Neural progenitor cell (in vitro differentiated cells): ENCODE results near the gene PRRT4. TPM values are rescaled to one million over a fixed set of nuclear protein-coding genes. Genes with fewer than 3 reads are reported as not detected.

ENCODE experiments used
- DNase-seq: peaks from one replicate; pipeline ENCODE4 v3.0.0-alpha.2; 2016; ENCODE audit warnings: low spot score
- H2AFZ ChIP-seq: fragments of 200-600 bp; sonication (generic); replicated peaks from 2 replicates; pipeline ENCODE4 v1.6.1; 2016; ENCODE audit warnings: antibody characterized with exemption
- H3F3A ChIP-seq: fragments of 200-600 bp; sonication (generic); 2 replicates; pipeline ENCODE4 v1.6.1; 2016; ENCODE audit warnings: antibody characterized with exemption, low read depth
- H3K27ac ChIP-seq: fragments of 200-600 bp; sonication (generic); 2 replicates; pipeline ENCODE4 v1.5.1; 2016; ENCODE audit warnings: mild to moderate bottlenecking
- H3K27me3 ChIP-seq: fragments of 200-600 bp; sonication (generic); 2 replicates; pipeline ENCODE4 v1.6.1; 2016; ENCODE audit warnings: mild to moderate bottlenecking, moderate library complexity
- H3K36me3 ChIP-seq: fragments of 200-600 bp; sonication (generic); 2 replicates; pipeline ENCODE4 v1.5.1; 2016
- H3K4me1 ChIP-seq: fragments of 200-600 bp; sonication (generic); 2 replicates; pipeline ENCODE4 v1.6.1; 2016; ENCODE audit warnings: mixed run types
- H3K4me2 ChIP-seq: fragments of 200-600 bp; sonication (generic); 2 replicates; pipeline ENCODE4 v1.6.1; 2016
- H3K4me3 ChIP-seq: fragments of 200-600 bp; sonication (generic); 2 replicates; pipeline ENCODE4 v1.5.1; 2016
- H3K79me2 ChIP-seq: fragments of 200-600 bp; sonication (generic); 2 replicates; pipeline ENCODE4 v1.6.1; 2016; ENCODE audit warnings: low read depth
- H3K9ac ChIP-seq: fragments of 200-600 bp; sonication (generic); 2 replicates; pipeline ENCODE4 v1.6.1; 2016
- H3K9me3 ChIP-seq: fragments of 200-600 bp; sonication (generic); 2 replicates; pipeline ENCODE4 v1.5.1; 2016; ENCODE audit warnings: low read depth
- H4K20me1 ChIP-seq: fragments of 200-600 bp; sonication (generic); 2 replicates; pipeline ENCODE4 v1.6.1; 2016; ENCODE audit warnings: low read depth
- H3K27ac Mint-ChIP-seq: 3 replicates; pipeline ENCODE4 v1.8.0; 2021; ENCODE audit warnings: mixed read lengths
- H3K27me3 Mint-ChIP-seq: 2 replicates; pipeline ENCODE4 v1.8.0; 2022; ENCODE audit warnings: low read depth, mild to moderate bottlenecking, inconsistent platforms, moderate library complexity, mixed read lengths; ENCODE audit not compliant: insufficient read depth
- H3K36me3 Mint-ChIP-seq: 3 replicates; pipeline ENCODE4 v1.8.0; 2021; ENCODE audit warnings: mixed read lengths
- H3K4me1 Mint-ChIP-seq: 3 replicates; pipeline ENCODE4 v1.8.0; 2021; ENCODE audit warnings: mixed read lengths
- H3K4me3 Mint-ChIP-seq: 3 replicates; pipeline ENCODE4 v1.8.0; 2021; ENCODE audit warnings: mild to moderate bottlenecking, moderate library complexity, mixed read lengths
- H3K9me3 Mint-ChIP-seq: 3 replicates; pipeline ENCODE4 v1.8.0; 2020; ENCODE audit warnings: mixed read lengths
- EZH2 ChIP-seq: fragments of 200-600 bp; sonication (generic); IDR thresholded peaks from 2 replicates; pipeline ENCODE4 v1.6.1; 2017; ENCODE audit warnings: antibody characterized with exemption, mild to moderate bottlenecking, moderate library complexity
- EZH2phosphoT487 ChIP-seq: fragments of 200-600 bp; sonication (generic); IDR thresholded peaks from 2 replicates; pipeline ENCODE4 v1.6.1; 2017; ENCODE audit warnings: antibody characterized with exemption
- total RNA-seq: library from RNA; depleted of rRNA; stranded (reverse); fragments of >200 nt; gene quantifications from 2 replicates; pipeline ENCODE4 v1.2.3, GENCODE V29; 2015; ENCODE audit warnings: low replicate concordance
- TF ChIP-seq, protein P1 (sequence below): fragments of 200-600 bp; sonication (generic); IDR thresholded peaks from 2 replicates; pipeline ENCODE4 v1.5.1; 2017; ENCODE audit warnings: antibody characterized with exemption, mild to moderate bottlenecking

Gene PRRT4
- total RNA-seq, 1 donor from 2014 or later = not detected

- H3F3A ChIP-seq = peaks cover 7% of the 10 kb centered on the region
- peak; percentile 93 for DNase-seq
- peak within 1 kb of the TSS; percentile 81 for H3K27ac Mint-ChIP-seq
- peaks cover 2% of the 10 kb centered on the region for H3K36me3 Mint-ChIP-seq
- H3K27me3 ChIP-seq = peaks cover 16% of the 10 kb centered on the region
- H3K4me1 ChIP-seq = peaks cover 3% of the 10 kb centered on the region
- peak within 1 kb of the TSS; percentile 90 for H2AFZ ChIP-seq
- H3K79me2 ChIP-seq = peaks cover 38% of the 10 kb centered on the region
- peak within 1 kb of the TSS; percentile 75 for H3K9ac ChIP-seq
- H3K9me3 ChIP-seq = no peaks in the 10 kb centered on the region
- H3K4me3 ChIP-seq = peak within 1 kb of the TSS; percentile 75
- H3K27me3 Mint-ChIP-seq = no peaks in the 10 kb centered on the region
- TF ChIP-seq EZH2 (no peak), EZH2phosphoT487 (no peak)
- TF ChIP-seq, protein P1, sequence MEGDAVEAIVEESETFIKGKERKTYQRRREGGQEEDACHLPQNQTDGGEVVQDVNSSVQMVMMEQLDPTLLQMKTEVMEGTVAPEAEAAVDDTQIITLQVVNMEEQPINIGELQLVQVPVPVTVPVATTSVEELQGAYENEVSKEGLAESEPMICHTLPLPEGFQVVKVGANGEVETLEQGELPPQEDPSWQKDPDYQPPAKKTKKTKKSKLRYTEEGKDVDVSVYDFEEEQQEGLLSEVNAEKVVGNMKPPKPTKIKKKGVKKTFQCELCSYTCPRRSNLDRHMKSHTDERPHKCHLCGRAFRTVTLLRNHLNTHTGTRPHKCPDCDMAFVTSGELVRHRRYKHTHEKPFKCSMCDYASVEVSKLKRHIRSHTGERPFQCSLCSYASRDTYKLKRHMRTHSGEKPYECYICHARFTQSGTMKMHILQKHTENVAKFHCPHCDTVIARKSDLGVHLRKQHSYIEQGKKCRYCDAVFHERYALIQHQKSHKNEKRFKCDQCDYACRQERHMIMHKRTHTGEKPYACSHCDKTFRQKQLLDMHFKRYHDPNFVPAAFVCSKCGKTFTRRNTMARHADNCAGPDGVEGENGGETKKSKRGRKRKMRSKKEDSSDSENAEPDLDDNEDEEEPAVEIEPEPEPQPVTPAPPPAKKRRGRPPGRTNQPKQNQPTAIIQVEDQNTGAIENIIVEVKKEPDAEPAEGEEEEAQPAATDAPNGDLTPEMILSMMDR = no peak
- H3K36me3 ChIP-seq = no peaks in the 10 kb centered on the region
- peaks cover 30% of the 10 kb centered on the region for H3K4me1 Mint-ChIP-seq
- H3K4me3 Mint-ChIP-seq = peak within 1 kb of the TSS; percentile 84
- peak within 1 kb of the TSS; percentile 89 for H3K4me2 ChIP-seq
- H3K27ac ChIP-seq = peak within 1 kb of the TSS; percentile 66
- H4K20me1 ChIP-seq = peaks cover 9% of the 10 kb centered on the region
- H3K9me3 Mint-ChIP-seq = no peaks in the 10 kb centered on the region
These were observed 17.7 kb downstream of the PRRT4 start, which contains the start of gene RBM28 for GRCh38 chr7:128343554-128344430. Gene RBM28, minus strand, starts transcription at chr7:128343908. Its CDS starts 115 bp downstream, at chr7:128343793.

DNA sequence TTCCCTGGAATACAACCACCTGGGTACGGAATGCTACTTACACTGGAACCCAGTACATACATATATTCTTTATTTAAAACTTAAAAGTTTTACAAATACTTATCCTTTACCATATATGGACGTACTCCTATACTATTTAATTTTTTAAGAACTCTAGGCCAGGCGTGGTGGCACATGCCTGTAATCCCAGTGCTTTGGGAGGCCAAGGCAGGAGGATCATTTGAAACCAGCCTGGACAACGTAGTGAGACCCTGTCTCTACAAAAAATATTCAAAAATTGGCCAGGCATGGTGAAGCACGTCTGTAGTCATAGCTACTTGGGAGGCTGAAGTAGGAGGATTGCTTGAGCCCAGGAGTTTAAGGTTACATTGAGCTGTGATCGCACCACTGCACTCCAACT lies 19.8 kb downstream of the PRRT4 start:
- Mint-ChIP-seq H3K9me3 (no peaks in the 10 kb centered on the region), H3K27me3 (no peaks in the 10 kb centered on the region), H3K27ac (no peak overlapping the region), H3K4me3 (peak overlapping the region; percentile 84), H3K36me3 (peaks cover 12% of the 10 kb centered on the region), H3K4me1 (peaks cover 19% of the 10 kb centered on the region)
- no peak overlapping the region for H3K27ac ChIP-seq
- no peaks in the 10 kb centered on the region for H3K9me3 ChIP-seq
- TF ChIP-seq EZH2 (no peak), EZH2phosphoT487 (no peak)
- TF ChIP-seq, protein P1 = no peak
- peaks cover 13% of the 10 kb centered on the region for H4K20me1 ChIP-seq
- H2AFZ ChIP-seq = no peak overlapping the region
- peaks cover 3% of the 10 kb centered on the region for H3K4me1 ChIP-seq
- no peak for DNase-seq
- peaks cover 6% of the 10 kb centered on the region for H3K36me3 ChIP-seq
- H3K4me2 ChIP-seq = peak overlapping the region; percentile 89
- H3K9ac ChIP-seq = no peak overlapping the region
- H3K79me2 ChIP-seq = peaks cover 38% of the 10 kb centered on the region
- no peak overlapping the region for H3K4me3 ChIP-seq
- H3F3A ChIP-seq = peaks cover 7% of the 10 kb centered on the region
- no peaks in the 10 kb centered on the region for H3K27me3 ChIP-seq

DNA sequence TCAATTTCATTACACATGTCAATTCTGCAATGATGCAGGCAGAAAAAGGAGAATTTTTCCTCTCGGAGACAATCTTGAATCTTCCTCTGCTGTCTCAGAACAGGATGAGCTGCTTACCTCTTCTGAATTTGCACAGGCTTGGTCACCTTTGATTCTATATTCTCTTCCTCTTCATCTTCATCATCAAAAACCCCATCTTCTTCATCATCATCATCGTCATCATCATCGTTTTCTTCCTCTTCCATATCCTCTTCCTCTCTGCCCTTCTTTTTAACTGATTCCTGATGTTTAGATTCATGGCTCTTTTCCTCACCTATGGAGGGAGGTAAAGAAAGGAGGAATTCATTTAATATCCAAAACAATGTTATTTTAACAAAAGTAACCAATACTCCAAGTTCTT lies 25.8 kb downstream of the PRRT4 start:
- TF ChIP-seq EZH2 (no peak), EZH2phosphoT487 (no peak)
- TF ChIP-seq, protein P1 = no peak
- Mint-ChIP-seq H3K9me3 (no peaks in the 10 kb centered on the region), H3K4me1 (no peaks in the 10 kb centered on the region), H3K36me3 (peaks cover 28% of the 10 kb centered on the region), H3K4me3 (no peak overlapping the region), H3K27me3 (peaks cover 2% of the 10 kb centered on the region), H3K27ac (no peak overlapping the region)
- peaks cover 10% of the 10 kb centered on the region for H3K79me2 ChIP-seq
- no peak overlapping the region for H2AFZ ChIP-seq
- H3K36me3 ChIP-seq = peaks cover 6% of the 10 kb centered on the region
- peaks cover 4% of the 10 kb centered on the region for H3F3A ChIP-seq
- no peak overlapping the region for H3K4me3 ChIP-seq
- H3K27ac ChIP-seq = no peak overlapping the region
- peaks cover 3% of the 10 kb centered on the region for H4K20me1 ChIP-seq
- H3K4me1 ChIP-seq = no peaks in the 10 kb centered on the region
- H3K9me3 ChIP-seq = no peaks in the 10 kb centered on the region
- no peak for DNase-seq
- no peaks in the 10 kb centered on the region for H3K27me3 ChIP-seq
- H3K4me2 ChIP-seq = no peak overlapping the region
- no peak overlapping the region for H3K9ac ChIP-seq
